ENCODE data around the gene ZNF117.

The ZNF117 gene

GRCh38 chr7:65002972-65003585, 12.2 kb upstream of the ZNF117 start:
- Mint-ChIP-seq H3K36me3 (peaks cover 64% of the 10 kb centered on the region), H3K4me3 (no peak overlapping the region), H3K9me3 (no peaks in the 10 kb centered on the region), H3K4me1 (peaks cover 56% of the 10 kb centered on the region), H3K27ac (no peak overlapping the region)
- ATAC-seq (no peak), DNase-seq (ENCODE audit: low spot score in 2 of 2) (no peak)

GRCh38 chr7:65001291-65001814, 10.5 kb upstream of the ZNF117 start:
- H3K36me3 Mint-ChIP-seq = peaks cover 58% of the 10 kb centered on the region
- H3K27ac Mint-ChIP-seq = peak overlapping the region; percentile 57
- ATAC-seq = no peak

GRCh38 chr7:64999165-65000004, 8.5 kb upstream of the ZNF117 start:
- Mint-ChIP-seq H3K9me3 (peaks cover 12% of the 10 kb centered on the region), H3K36me3 (peaks cover 46% of the 10 kb centered on the region), H3K4me3 (no peak overlapping the region), H3K27ac (no peak overlapping the region), H3K4me1 (peaks cover 32% of the 10 kb centered on the region)
- ATAC-seq = no peak
- DNase-seq (ENCODE audit: low spot score in 2 of 2) = no peak

More at GRCh38 chr7:65001291-65001814, 10.5 kb upstream of the ZNF117 start:
- DNase-seq (ENCODE audit: low spot score in 2 of 2) = no peak
- Mint-ChIP-seq H3K4me3 (no peak overlapping the region), H3K4me1 (peaks cover 45% of the 10 kb centered on the region), H3K9me3 (peaks cover 5% of the 10 kb centered on the region)

- H3K4me3 Mint-ChIP-seq = no peak overlapping the region
- H3K27ac Mint-ChIP-seq = no peak overlapping the region
- peaks cover 13% of the 10 kb centered on the region for H3K9me3 Mint-ChIP-seq
- no peak for DNase-seq (ENCODE audit: low spot score in 2 of 2)
- peaks cover 41% of the 10 kb centered on the region for H3K36me3 Mint-ChIP-seq
- peaks cover 27% of the 10 kb centered on the region for H3K4me1 Mint-ChIP-seq
- ATAC-seq = no peak
Measured at GRCh38 chr7:64998865-64999164, 8.0 kb upstream of the ZNF117 start.

- Mint-ChIP-seq H3K36me3 (peaks cover 33% of the 10 kb centered on the region), H3K4me3 (no peak overlapping the region), H3K9me3 (peaks cover 16% of the 10 kb centered on the region), H3K27ac (no peak overlapping the region), H3K4me1 (peaks cover 23% of the 10 kb centered on the region)
- ATAC-seq (no peak), DNase-seq (ENCODE audit: low spot score in 2 of 2) (no peak)
Measured at GRCh38 chr7:64997927-64998391, 7.1 kb upstream of the ZNF117 start.

- Mint-ChIP-seq H3K4me1 (peaks cover 17% of the 10 kb centered on the region), H3K27ac (no peak overlapping the region), H3K4me3 (no peak overlapping the region), H3K9me3 (peaks cover 17% of the 10 kb centered on the region), H3K36me3 (peaks cover 27% of the 10 kb centered on the region)
- ATAC-seq (no peak), DNase-seq (ENCODE audit: low spot score in 2 of 2) (no peak)
Measured at GRCh38 chr7:64997164-64997908, 6.5 kb upstream of the ZNF117 start.

- ATAC-seq = no peak
- H3K9me3 Mint-ChIP-seq = peaks cover 22% of the 10 kb centered on the region
- H3K27ac Mint-ChIP-seq = no peak overlapping the region
- H3K4me1 Mint-ChIP-seq = peaks cover 16% of the 10 kb centered on the region
- peaks cover 20% of the 10 kb centered on the region for H3K36me3 Mint-ChIP-seq
- no peak overlapping the region for H3K4me3 Mint-ChIP-seq
- no peak for DNase-seq (ENCODE audit: low spot score in 2 of 2)
Measured at GRCh38 chr7:64996305-64996704, 5.5 kb upstream of the ZNF117 start.

- no peak for DNase-seq (ENCODE audit: low spot score in 2 of 2)
- H3K27ac Mint-ChIP-seq = no peak overlapping the region
- H3K36me3 Mint-ChIP-seq = peaks cover 4% of the 10 kb centered on the region
- peaks cover under 1% of the 10 kb centered on the region for H3K4me1 Mint-ChIP-seq
- H3K4me3 Mint-ChIP-seq = no peak overlapping the region
- H3K9me3 Mint-ChIP-seq = peaks cover 37% of the 10 kb centered on the region
- ATAC-seq = no peak
Measured at GRCh38 chr7:64993901-64994300, 3.1 kb upstream of the ZNF117 start.

GRCh38 chr7:64992971-64993370, 2.1 kb upstream of the ZNF117 start:
- Mint-ChIP-seq H3K36me3 (no peaks in the 10 kb centered on the region), H3K4me3 (no peak overlapping the region), H3K9me3 (peaks cover 47% of the 10 kb centered on the region), H3K4me1 (no peaks in the 10 kb centered on the region), H3K27ac (no peak overlapping the region)
- no peak for ATAC-seq
- no peak for DNase-seq (ENCODE audit: low spot score in 2 of 2)

GRCh38 chr7:64990216-64990615, 620 bp downstream of the ZNF117 start:
- no peaks in the 10 kb centered on the region for H3K4me1 Mint-ChIP-seq
- DNase-seq (ENCODE audit: low spot score in 2 of 2) (no peak), ATAC-seq (no peak)
- H3K27ac Mint-ChIP-seq = no peak overlapping the region
- H3K4me3 Mint-ChIP-seq = no peak overlapping the region
- no peaks in the 10 kb centered on the region for H3K36me3 Mint-ChIP-seq
- peaks cover 52% of the 10 kb centered on the region for H3K9me3 Mint-ChIP-seq

- ATAC-seq (no peak), DNase-seq (ENCODE audit: low spot score in 2 of 2) (no peak)
- peaks cover 35% of the 10 kb centered on the region for H3K36me3 Mint-ChIP-seq
- no peaks in the 10 kb centered on the region for H3K4me1 Mint-ChIP-seq
- no peak overlapping the region for H3K27ac Mint-ChIP-seq
- no peak overlapping the region for H3K4me3 Mint-ChIP-seq
- H3K9me3 Mint-ChIP-seq = peaks cover 40% of the 10 kb centered on the region
Measured at GRCh38 chr7:64978497-64979203, 12.2 kb downstream of the ZNF117 start.

GRCh38 chr7:64965594-64965993, 25.2 kb downstream of the ZNF117 start:
- Mint-ChIP-seq H3K36me3 (no peaks in the 10 kb centered on the region), H3K4me1 (no peaks in the 10 kb centered on the region), H3K9me3 (peaks cover 7% of the 10 kb centered on the region), H3K4me3 (no peak overlapping the region), H3K27ac (no peak overlapping the region)
- ATAC-seq (no peak), DNase-seq (ENCODE audit: low spot score in 2 of 2) (no peak)

- Mint-ChIP-seq H3K36me3 (no peaks in the 10 kb centered on the region), H3K9me3 (peaks cover 3% of the 10 kb centered on the region), H3K27ac (no peak overlapping the region), H3K4me3 (no peak overlapping the region), H3K4me1 (no peaks in the 10 kb centered on the region)
- DNase-seq (ENCODE audit: low spot score in 2 of 2) (no peak), ATAC-seq (no peak)
Measured at GRCh38 chr7:64959072-64959747, 31.6 kb downstream of the ZNF117 start.

GRCh38 chr7:64951250-64951848, 39.5 kb downstream of the ZNF117 start:
- Mint-ChIP-seq H3K9me3 (no peaks in the 10 kb centered on the region), H3K27ac (no peak overlapping the region), H3K4me1 (no peaks in the 10 kb centered on the region), H3K36me3 (no peaks in the 10 kb centered on the region), H3K4me3 (no peak overlapping the region)
- no peak for DNase-seq (ENCODE audit: low spot score in 2 of 2)
- ATAC-seq = peak; percentile 53

All from stimulated activated effector memory CD8-positive, alpha-beta T cell treated with anti-CD3 and anti-CD28 coated beads, Interleukin-12 subunit alpha, Interleukin-12 subunit beta, amount 100 ng/mL, for 72 hours (primary cell).